Mesenchymal stem cell (in vitro differentiated cells and primary cell): ENCODE results near the gene CCR9.

Experiments
- DNase-seq: peaks from one replicate; pipeline ENCODE4 v3.0.0-alpha.2; 2013
- H2AFZ ChIP-seq: one replicate; pipeline ENCODE4 v1.6.1; 2013; ENCODE audit warnings: low read depth, mild to moderate bottlenecking, control low read depth, inconsistent platforms, low read length, moderate library complexity
- H2AK5ac ChIP-seq: 2 replicates; pipeline ENCODE4 v1.6.1; 2013; ENCODE audit warnings: low read length, moderate library complexity, mild to moderate bottlenecking, inconsistent platforms; ENCODE audit not compliant: severe bottlenecking
- H2BK120ac ChIP-seq: one replicate; pipeline ENCODE4 v1.6.1; 2013; ENCODE audit warnings: low read depth, mild to moderate bottlenecking, inconsistent platforms, low read length, moderate library complexity
- H2BK12ac ChIP-seq, 2 experiments: one replicate each; pipeline ENCODE4 v1.6.1; 2013; ENCODE audit warnings: inconsistent platforms in 2 of 2, low read length in 2 of 2, mild to moderate bottlenecking in 2 of 2, moderate library complexity in 2 of 2, control low read depth in 1 of 2
- H2BK15ac ChIP-seq: one replicate; pipeline ENCODE4 v1.6.1; 2013; ENCODE audit warnings: mild to moderate bottlenecking, low read depth, inconsistent platforms; ENCODE audit not compliant: poor library complexity, severe bottlenecking
- H2BK5ac ChIP-seq: 2 replicates; pipeline ENCODE4 v1.6.1; 2013; ENCODE audit warnings: low read depth, mild to moderate bottlenecking, low read length, control low read depth, inconsistent platforms; ENCODE audit not compliant: poor library complexity, severe bottlenecking
- H3K14ac ChIP-seq, 2 experiments: one replicate each; pipeline ENCODE4 v1.6.1; 2013; ENCODE audit warnings: inconsistent platforms in 2 of 2, low read length in 2 of 2, control low read depth in 1 of 2, mild to moderate bottlenecking in 1 of 2, moderate library complexity in 1 of 2
- H3K18ac ChIP-seq, 2 experiments: one replicate each; pipeline ENCODE4 v1.6.1; 2013; ENCODE audit warnings: inconsistent platforms in 2 of 2, low read length in 2 of 2, control low read depth in 1 of 2, low read depth in 1 of 2, mild to moderate bottlenecking in 1 of 2
- H3K23ac ChIP-seq, 2 experiments: one replicate each; pipeline ENCODE4 v1.6.1; 2013; ENCODE audit warnings: inconsistent platforms in 2 of 2, low read length in 2 of 2, mild to moderate bottlenecking in 2 of 2, moderate library complexity in 2 of 2, control low read depth in 1 of 2
- H3K27ac ChIP-seq: 2 replicates; pipeline ENCODE4 v1.5.1; 2013; ENCODE audit warnings: mild to moderate bottlenecking, moderate library complexity, low read length, control low read depth, inconsistent platforms; ENCODE audit not compliant: poor library complexity, severe bottlenecking
- H3K27me3 ChIP-seq, 2 experiments: 2 replicates each; pipeline versions ENCODE4 v1.6.1 to v1.7.0; 2013; ENCODE audit warnings: low read length in 2 of 2, mild to moderate bottlenecking in 2 of 2, moderate library complexity in 2 of 2, control low read depth in 1 of 2, inconsistent platforms in 1 of 2; ENCODE audit not compliant: control insufficient read depth in 1 of 2, insufficient read depth in 1 of 2
- H3K36me3 ChIP-seq, 2 experiments: 2 replicates each; pipeline versions ENCODE4 v1.6.1 to v1.7.0; 2013; ENCODE audit warnings: low read length in 2 of 2, control low read depth in 1 of 2, inconsistent platforms in 1 of 2, low read depth in 1 of 2, mild to moderate bottlenecking in 1 of 2; ENCODE audit not compliant: insufficient read depth in 2 of 2, control insufficient read depth in 1 of 2
- H3K4ac ChIP-seq, 2 experiments: one replicate each; pipeline ENCODE4 v1.6.1; 2013; ENCODE audit warnings: inconsistent platforms in 2 of 2, low read length in 2 of 2, mild to moderate bottlenecking in 2 of 2, moderate library complexity in 2 of 2, control low read depth in 1 of 2, low read depth in 1 of 2
- H3K4me1 ChIP-seq: 2 replicates; pipeline ENCODE4 v1.6.1; 2013; ENCODE audit warnings: low read depth, low read length, control low read depth; ENCODE audit not compliant: control insufficient read depth, insufficient read depth
- H3K4me2 ChIP-seq: 2 replicates; pipeline ENCODE4 v1.6.1; 2013; ENCODE audit warnings: low read length, mild to moderate bottlenecking, inconsistent platforms; ENCODE audit not compliant: poor library complexity, severe bottlenecking
- H3K4me3 ChIP-seq, 2 experiments: 2 replicates each; pipeline versions ENCODE4 v1.5.1 to v1.7.0; 2013; ENCODE audit warnings: low read length in 2 of 2, mild to moderate bottlenecking in 2 of 2, control low read depth in 1 of 2, low read depth in 1 of 2; ENCODE audit not compliant: insufficient read depth in 1 of 2
- H3K79me1 ChIP-seq: replicated peaks from 2 replicates; pipeline ENCODE4 v1.6.1; 2013; ENCODE audit warnings: mild to moderate bottlenecking, control low read depth, low read length, inconsistent platforms; ENCODE audit not compliant: poor library complexity, severe bottlenecking
- H3K9ac ChIP-seq: 2 replicates; pipeline ENCODE4 v1.7.0; 2013; ENCODE audit warnings: mild to moderate bottlenecking, low read length, moderate library complexity
- H3K9me3 ChIP-seq: 2 replicates; pipeline ENCODE4 v1.7.0; 2013; ENCODE audit warnings: mild to moderate bottlenecking, low read length; ENCODE audit not compliant: control insufficient read depth
- H4K8ac ChIP-seq: one replicate; pipeline ENCODE4 v1.6.1; 2013; ENCODE audit warnings: inconsistent platforms, mild to moderate bottlenecking, low read length, moderate library complexity
- H4K91ac ChIP-seq: one replicate; pipeline ENCODE4 v1.6.1; 2013; ENCODE audit warnings: mild to moderate bottlenecking, low read length, inconsistent platforms
- WGBS: methylation state at CpG from one replicate; pipeline ENCODE4 v1.1.7; 2013; ENCODE audit warnings: mixed read lengths; 5-methylcytosine and 5-hydroxymethylcytosine counted together

CCR9 gene

GRCh38 chr3:45908761-45909160 is 22.4 kb downstream of the CCR9 start:
- H2BK5ac ChIP-seq, result no peak overlapping the region
- no peak overlapping the region for H2AK5ac ChIP-seq
- WGBS, result 97% methylated on average over 5 of the region's 7 CpGs
- H4K91ac ChIP-seq, result no peak overlapping the region
- H3K9me3 ChIP-seq, result no peaks in the 10 kb centered on the region
- H3K14ac ChIP-seq, result no peak overlapping the region
- H3K23ac ChIP-seq, result no peak overlapping the region
- no peak overlapping the region for H2BK12ac ChIP-seq
- no peak overlapping the region for H3K4ac ChIP-seq
- no peaks in the 10 kb centered on the region for H3K79me1 ChIP-seq
- no peaks in the 10 kb centered on the region for H3K27me3 ChIP-seq
- no peak overlapping the region for H3K18ac ChIP-seq
- no peak overlapping the region for H3K4me3 ChIP-seq
- no peaks in the 10 kb centered on the region for H3K4me1 ChIP-seq
- no peak overlapping the region for H3K27ac ChIP-seq
- H3K4me2 ChIP-seq, result no peak overlapping the region
- H2BK120ac ChIP-seq, result no peak overlapping the region
- no peak overlapping the region for H2BK15ac ChIP-seq
- peaks cover 0 to 2% of the 10 kb centered on the region in 2 experiments for H3K36me3 ChIP-seq
- no peak overlapping the region for H3K9ac ChIP-seq
- no peak overlapping the region for H2AFZ ChIP-seq
- DNase-seq, result no peak
- H4K8ac ChIP-seq, result no peak overlapping the region

GRCh38 chr3:45909542-45909941 is 23.2 kb downstream of the CCR9 start:
- Histone ChIP-seq H3K14ac (no peak overlapping the region), H4K8ac (no peak overlapping the region), H2BK12ac (no peak overlapping the region), H3K36me3 (peaks cover 0 to 2% of the 10 kb centered on the region in 2 experiments), H3K23ac (no peak overlapping the region), H3K18ac (no peak overlapping the region), H4K91ac (no peak overlapping the region), H3K4me2 (no peak overlapping the region), H3K4me1 (no peaks in the 10 kb centered on the region), H2AFZ (no peak overlapping the region), H3K9ac (no peak overlapping the region), H2BK5ac (no peak overlapping the region), H3K4ac (no peak overlapping the region), H3K79me1 (no peaks in the 10 kb centered on the region), H2BK120ac (no peak overlapping the region), H3K27ac (no peak overlapping the region), H3K9me3 (no peaks in the 10 kb centered on the region), H2AK5ac (no peak overlapping the region), H3K4me3 (no peak overlapping the region), H3K27me3 (no peaks in the 10 kb centered on the region), H2BK15ac (no peak overlapping the region)
- no peak for DNase-seq
- 78% methylated on average over 6 of the region's 6 CpGs for WGBS

DNA sequence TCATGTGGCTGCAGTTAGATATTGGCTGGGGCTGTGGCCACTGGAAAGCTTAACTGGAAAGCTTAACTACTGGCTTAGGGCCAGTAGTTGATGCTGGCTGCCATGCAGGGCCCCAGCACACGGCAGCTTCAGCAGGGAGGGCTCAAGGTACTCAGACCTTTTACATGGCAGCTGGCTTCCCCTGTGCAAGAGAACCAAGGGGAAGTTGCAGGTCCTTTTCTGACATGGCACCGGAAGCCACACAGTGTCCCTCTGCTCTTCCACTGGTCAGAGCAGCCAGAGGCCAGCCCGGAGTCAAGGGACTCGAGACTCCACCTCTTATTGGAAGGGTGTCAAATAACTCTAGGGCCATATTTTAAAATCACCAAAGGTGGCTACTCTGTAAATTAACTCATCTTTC is 24.5 kb downstream of the CCR9 start:
- 86% methylated on average over 4 of the region's 4 CpGs for WGBS
- H3K27ac ChIP-seq, result no peak overlapping the region
- no peak overlapping the region for H3K23ac ChIP-seq
- no peak overlapping the region for H3K4me2 ChIP-seq
- no peaks in the 10 kb centered on the region for H3K9me3 ChIP-seq
- no peak overlapping the region for H3K14ac ChIP-seq
- no peak overlapping the region for H3K4ac ChIP-seq
- H2BK5ac ChIP-seq, result no peak overlapping the region
- no peak overlapping the region for H2AK5ac ChIP-seq
- no peak overlapping the region for H4K91ac ChIP-seq
- no peak overlapping the region for H4K8ac ChIP-seq
- no peak overlapping the region for H2BK12ac ChIP-seq
- no peak overlapping the region for H3K18ac ChIP-seq
- H3K27me3 ChIP-seq, result no peaks in the 10 kb centered on the region
- peaks cover 0 to 2% of the 10 kb centered on the region in 2 experiments for H3K36me3 ChIP-seq
- H3K79me1 ChIP-seq, result no peaks in the 10 kb centered on the region
- DNase-seq, result no peak
- no peak overlapping the region for H2BK120ac ChIP-seq
- H3K9ac ChIP-seq, result no peak overlapping the region
- peaks cover 4% of the 10 kb centered on the region for H3K4me1 ChIP-seq
- H3K4me3 ChIP-seq, result no peak overlapping the region
- H2BK15ac ChIP-seq, result no peak overlapping the region
- no peak overlapping the region for H2AFZ ChIP-seq

GRCh38 chr3:45911511-45912226 is 25.3 kb downstream of the CCR9 start:
- Histone ChIP-seq H3K18ac (no peak overlapping the region), H2BK120ac (no peak overlapping the region), H2BK15ac (no peak overlapping the region), H3K4ac (no peak overlapping the region), H2BK12ac (no peak overlapping the region), H3K27me3 (no peaks in the 10 kb centered on the region), H3K4me1 (peaks cover 6% of the 10 kb centered on the region), H3K36me3 (peaks cover 0 to 2% of the 10 kb centered on the region in 2 experiments), H3K79me1 (no peaks in the 10 kb centered on the region), H4K8ac (no peak overlapping the region), H2AFZ (no peak overlapping the region), H4K91ac (no peak overlapping the region), H3K23ac (no peak overlapping the region), H3K14ac (no peak overlapping the region), H3K9ac (no peak overlapping the region), H2BK5ac (no peak overlapping the region), H3K9me3 (no peaks in the 10 kb centered on the region), H3K27ac (no peak overlapping the region), H2AK5ac (no peak overlapping the region), H3K4me3 (no peak overlapping the region), H3K4me2 (no peak overlapping the region)
- 98% methylated on average over 8 of the region's 11 CpGs for WGBS
- DNase-seq, result no peak
